HG03520 (cell line): Measurements from ENCODE around the gene NRGN.

Source experiments
- ATAC-seq: cut with Tn5 transposase; IDR thresholded peaks from one replicate; pipeline ENCODE4 v1.9.1; 2021; ENCODE audit warnings: mild to moderate bottlenecking, moderate library complexity; ENCODE audit not compliant: unreplicated experiment

The NRGN gene

GRCh38 chr11:124738713-124739478, 846 bp upstream of the NRGN start:
- no peak for ATAC-seq

DNA sequence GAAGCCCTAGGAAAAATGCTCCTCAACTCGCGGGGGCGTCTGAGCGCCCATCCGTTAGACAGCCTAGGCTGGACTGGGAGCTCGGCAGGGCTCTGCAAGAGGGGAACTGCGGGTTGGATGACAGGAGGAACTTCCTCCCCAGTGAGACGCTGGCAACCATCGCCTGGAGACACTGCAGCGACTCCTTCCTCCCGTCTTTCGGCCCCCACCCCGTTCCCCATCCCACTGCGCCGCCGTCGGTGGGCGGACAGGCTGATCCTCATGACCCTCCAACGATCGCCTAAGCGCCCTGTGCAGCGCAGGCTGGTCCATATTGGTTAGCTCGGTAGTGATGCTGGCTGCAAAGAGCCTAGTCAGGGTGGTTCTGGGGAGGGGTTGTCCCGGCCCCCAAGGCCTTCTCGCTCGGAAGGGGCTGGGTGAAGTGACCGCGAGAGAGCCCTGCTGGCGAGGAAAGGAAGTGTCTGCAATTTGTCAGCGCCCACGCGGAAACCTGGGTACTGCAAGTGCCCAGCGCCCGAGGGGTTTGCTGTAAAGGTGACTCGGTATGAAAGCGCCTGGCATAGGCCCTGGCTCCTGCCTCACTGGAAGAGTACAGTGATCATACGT, 638 bp downstream of the NRGN start:
- peak; percentile 35 for ATAC-seq

GRCh38 chr11:124742555-124742954, 2.8 kb downstream of the NRGN start:
- no peak for ATAC-seq

- ATAC-seq, result no peak
Measured at GRCh38 chr11:124743050-124743449, 3.3 kb downstream of the NRGN start.

DNA sequence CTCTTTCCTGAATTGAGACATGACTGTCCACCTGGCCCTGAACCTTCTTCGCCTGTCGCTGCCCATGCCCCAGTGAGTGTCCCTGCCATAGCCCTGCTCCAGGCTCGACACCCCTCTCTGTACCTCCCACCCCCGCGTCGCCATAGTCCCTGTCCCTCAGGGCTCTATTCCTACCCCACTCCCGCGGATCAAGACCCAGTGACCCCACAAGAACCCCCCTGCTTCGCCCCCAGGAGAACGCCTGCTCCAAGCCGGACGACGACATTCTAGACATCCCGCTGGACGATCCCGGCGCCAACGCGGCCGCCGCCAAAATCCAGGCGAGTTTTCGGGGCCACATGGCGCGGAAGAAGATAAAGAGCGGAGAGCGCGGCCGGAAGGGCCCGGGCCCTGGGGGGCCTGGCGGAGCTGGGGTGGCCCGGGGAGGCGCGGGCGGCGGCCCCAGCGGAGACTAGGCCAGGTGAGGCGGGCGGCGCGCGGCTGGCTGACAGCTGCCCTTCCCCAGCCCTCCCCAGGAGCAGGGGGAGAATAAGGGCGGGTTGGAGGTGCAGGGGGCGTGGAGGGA, 5.6 kb downstream of the NRGN start:
- ATAC-seq, result no peak

DNA sequence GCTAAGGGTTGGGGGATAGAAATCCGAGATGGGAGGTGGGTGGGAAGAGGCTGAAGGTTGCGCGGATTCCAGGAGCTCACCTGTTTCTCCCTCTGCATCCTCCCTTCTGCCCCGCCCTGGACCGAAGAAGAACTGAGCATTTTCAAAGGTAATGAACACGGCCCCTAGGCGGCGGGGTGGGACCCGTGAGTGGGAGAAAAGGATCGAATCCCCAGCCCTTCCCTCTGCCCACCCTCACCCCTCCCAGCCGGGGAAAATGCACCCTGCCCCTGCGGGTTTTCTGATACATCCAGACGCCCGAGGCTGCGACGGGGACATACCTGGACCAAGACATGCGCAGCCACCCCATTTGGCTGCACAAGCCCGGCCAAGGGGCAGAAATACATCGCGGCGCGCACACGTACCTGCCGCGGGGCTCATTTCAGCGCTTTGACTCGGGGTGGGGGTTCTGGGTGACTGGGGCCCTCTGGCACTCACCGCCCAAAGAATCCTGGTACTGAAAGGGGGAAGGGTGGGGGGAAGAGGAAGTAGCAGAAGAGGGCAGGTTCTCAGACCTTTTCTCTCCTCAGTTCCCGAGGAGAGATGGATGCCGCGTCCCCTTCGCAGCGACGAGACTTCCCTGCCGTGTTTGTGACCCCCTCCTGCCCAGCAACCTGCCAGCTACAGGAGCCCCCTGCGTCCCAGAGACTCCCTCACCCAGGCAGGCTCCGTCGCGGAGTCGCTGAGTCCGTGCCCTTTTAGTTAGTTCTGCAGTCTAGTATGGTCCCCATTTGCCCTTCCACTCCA, 6.3 kb downstream of the NRGN start:
- ATAC-seq, result peak; percentile 0

- ATAC-seq, result peak; percentile 86
Measured at GRCh38 chr11:124746621-124747243, 7.0 kb downstream of the NRGN start.

DNA sequence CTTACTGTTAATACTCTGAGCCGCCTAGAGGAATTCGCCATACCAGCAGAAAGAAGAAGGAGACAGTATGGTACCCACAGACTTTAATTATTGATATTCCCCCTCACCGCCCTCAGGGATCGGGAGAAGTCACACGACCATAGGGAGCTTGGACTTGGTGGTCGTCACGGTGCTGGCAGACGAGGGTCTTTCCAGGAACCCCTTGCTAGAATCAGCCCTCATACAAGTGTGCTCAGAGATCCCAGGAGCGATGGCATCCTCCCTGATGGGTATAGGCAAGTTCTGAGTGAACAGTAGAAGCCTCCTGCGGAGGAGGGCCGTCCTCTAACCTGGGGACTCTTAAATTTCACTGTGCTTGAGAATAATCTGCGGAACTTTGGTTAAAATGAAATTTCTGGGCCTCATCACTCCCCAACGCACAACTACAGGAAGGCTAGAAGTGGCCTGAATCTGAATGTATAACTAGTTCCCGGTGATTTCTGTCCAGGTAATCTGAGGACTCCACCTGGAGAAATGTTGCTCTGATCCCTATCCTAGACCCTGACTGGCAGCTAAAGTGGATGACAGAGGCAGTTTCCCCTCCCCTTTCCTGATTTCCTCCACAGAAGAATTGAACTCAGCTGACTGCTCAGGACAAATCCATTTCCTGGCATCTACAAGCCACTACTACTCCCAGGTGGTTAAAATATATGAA, 7.8 kb downstream of the NRGN start:
- ATAC-seq, result no peak

DNA sequence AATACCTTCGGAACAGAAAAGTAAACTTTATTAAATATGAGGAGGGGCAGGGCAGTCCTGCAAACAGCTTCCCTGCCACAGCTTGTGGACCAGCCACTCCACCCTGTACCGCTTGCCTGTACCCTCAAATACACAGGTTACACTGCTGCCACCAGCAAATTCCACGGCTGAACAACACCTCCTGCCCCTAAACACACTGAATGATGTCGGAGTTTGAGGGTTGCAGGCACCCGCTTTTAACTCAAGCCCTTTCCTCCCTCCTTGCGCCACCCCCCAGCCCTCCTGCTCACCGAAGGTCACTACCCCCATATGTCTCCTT, 8.3 kb downstream of the NRGN start:
- no peak for ATAC-seq

DNA sequence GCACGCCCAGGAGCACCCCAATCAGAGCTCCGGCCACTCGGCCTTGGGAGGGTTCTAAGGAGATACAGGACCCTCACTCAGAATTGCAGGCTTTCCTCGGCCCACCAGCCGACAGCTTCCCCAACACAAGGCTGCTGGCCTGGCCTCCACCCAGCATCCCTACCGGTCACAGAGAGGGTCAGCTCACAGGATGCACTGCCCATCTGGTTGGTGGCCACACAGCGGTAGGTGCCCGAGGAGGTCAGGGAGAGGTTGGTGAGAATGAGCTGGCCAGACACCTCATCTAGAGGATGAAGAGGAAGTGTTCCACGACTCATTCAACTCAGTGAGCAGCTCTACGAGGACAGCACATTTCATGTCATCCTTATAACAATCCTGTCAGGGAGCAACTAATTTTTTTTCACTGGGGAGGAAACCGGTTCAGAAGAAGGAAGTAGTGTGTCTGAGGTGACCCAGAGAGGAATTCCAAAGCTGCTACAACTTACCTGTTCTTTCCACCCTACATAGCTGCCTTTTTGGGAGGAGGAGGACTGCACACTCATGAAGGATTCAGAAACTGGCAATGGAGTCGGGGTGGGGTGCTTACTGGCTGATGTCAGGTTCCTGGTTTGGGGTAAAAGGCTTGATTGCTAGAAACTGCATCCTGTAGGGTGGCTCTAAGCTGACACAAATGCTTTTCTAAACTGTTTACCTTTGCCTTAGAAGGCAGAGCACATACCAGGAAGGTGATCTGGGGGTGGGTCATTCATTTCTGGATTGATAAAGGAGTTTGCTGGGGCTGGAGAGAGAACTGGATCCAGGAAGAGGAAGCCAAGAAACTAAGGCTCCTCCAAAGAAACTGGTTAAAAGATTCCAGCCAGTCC, 9.0 kb downstream of the NRGN start:
- no peak for ATAC-seq

DNA sequence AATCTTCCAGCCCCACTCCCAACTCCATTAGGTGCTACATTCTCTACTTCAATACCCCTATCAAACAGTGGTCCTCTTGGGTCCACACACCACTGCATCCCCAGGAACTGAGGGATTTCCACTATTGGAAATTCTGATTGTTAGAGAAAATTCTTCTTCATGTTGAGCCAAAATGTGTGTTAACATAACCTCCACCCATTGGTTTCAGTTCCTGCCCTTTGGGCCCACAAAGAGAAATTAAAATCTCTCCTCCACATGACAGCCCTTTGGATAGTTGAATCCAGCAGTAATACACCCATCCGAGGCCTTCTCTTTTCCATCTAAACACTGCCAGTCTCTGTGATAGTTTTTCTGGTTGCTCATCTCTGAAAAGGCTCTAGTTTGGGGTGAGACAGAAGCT, 10.2 kb downstream of the NRGN start:
- ATAC-seq, result no peak

DNA sequence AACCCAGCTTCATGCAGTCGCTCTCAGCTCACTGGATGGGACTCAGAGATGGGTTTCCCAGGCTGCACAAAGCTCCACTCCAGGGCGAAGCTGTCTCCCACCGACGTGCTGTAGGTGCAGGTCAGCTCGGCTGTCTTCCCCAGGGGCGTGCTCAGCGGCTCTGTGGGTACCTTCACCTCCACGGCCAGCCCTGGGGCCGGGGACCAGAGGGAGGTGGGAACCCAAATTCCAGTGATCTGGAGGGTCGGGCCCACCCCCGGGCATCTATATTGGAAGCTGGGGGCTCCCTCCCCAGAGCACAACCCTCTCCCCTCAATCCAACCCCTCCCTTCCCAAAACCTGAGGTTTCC, 11.6 kb downstream of the NRGN start:
- ATAC-seq, result no peak

DNA sequence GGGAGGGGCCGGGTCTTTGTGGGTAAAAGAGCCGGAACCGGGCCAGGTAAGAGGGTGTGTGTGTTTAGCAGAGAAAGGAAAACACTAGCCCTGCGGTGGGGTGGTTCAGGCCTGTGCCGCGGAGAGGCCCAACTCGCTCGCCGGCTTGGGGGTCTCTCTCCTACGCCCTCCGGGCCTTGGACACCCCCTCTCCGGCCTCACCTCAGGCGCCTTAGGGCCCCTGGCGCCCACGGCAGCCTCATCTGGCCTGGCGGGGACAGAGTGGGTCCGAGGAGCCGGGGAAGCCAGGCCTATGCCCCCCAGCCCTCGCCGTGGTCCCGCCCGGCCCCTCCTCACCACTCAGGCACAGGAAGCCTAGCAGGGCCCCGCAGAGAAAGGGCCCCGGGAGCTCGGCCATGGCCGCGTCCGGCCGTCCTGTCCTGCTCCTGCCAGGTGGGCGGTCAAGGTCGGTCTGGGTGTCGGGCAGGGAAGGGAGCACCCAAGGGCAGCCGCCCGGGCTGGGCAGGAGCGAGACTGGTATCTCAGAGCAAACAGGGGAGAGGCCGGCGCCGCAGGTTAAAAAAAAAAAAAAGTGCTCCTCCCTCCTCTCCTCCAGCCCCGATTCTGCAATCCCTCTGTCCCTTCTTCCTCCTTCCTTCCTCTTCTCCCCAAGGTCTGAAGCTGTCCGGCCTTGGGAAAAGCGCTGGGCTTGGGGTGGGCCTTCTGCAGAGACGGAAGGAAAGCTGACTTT, 12.2 kb downstream of the NRGN start, which contains the start of gene VSIG2:
VSIG2 (minus strand) TSS at position 515 of the 730 bp plus-strand sequence; CDS start at position 397, 118 bp downstream.
- no peak for ATAC-seq

DNA sequence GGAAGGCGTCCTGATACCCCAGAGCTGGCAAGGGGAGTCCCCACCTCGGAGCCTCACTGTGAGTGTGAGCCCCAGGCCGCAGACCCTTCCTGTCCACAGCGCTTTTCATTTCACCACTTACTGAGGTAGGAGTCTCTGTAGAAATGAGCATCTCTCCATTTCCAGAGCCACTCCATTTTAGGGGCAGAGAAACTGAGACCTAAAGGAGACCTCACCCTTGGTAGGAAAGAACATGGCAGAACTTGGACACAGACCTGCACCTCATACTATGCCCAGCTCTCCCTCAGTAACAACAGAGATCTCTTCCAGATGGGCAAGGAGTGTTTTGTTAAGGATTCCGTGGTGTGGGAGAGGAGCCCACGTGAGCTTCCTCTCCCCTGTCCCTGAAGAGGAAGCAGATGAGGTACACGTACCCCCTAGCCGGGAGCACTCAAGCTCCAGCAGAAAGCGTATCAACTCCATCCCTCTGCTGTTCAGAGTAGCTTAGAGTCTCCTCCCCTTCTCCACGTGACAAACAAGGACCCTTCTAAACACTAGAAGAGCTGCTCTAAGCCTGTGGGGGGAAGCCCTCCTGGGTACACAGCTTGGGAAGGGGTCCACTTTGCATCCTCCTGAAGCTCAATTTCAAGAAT, 12.8 kb downstream of the NRGN start:
- no peak for ATAC-seq

DNA sequence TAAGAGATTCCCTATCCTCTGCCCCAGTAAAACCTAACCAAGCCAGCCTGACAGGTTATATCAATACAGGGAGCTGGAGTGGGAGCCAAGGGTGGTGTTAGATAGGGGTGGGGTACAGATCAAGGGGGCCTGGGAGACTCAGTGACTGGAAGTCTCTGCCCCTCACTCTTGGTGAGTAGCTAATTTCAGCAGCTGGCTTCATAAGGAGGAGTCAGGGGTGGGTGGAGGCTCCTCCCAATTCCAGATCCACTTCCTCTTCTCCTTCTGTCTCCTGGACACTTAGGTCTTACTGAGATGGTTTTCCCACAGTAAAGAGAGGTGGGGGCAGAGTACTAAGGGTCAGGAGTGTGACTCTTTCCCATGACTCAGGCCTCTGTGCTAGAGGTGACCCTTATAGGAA, 13.5 kb downstream of the NRGN start:
- ATAC-seq, result no peak

DNA sequence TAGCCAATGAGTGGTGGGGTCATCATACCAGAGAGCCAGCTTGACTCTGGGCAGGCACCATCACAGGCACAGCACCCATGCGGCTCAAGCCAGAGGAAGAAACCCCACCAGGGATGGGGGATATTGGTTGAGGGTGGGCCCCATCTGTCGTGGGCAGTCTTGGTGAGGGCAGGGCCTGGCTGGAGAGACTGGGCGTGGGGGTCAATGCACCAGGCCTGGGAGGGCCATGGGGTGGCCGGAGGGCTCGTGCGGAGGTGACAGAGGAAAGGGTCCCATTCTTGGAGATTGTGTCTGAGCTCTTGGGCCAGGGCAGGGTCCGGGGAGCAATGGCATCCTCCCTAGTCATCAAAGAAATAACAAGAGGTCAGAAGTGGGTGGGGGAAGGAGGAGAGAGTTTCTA, 13.9 kb downstream of the NRGN start:
- no peak for ATAC-seq

- no peak for ATAC-seq
Measured at GRCh38 chr11:124754309-124754708, 14.6 kb downstream of the NRGN start.

- ATAC-seq, result no peak
Measured at GRCh38 chr11:124754710-124755109, 15.0 kb downstream of the NRGN start.
